Astrocyte of the spinal cord (primary cell): ENCODE data around the gene LPP.

ENCODE experiments used
- DNase-seq: peaks from one replicate; pipeline ENCODE4 v3.0.0; 2011; ENCODE audit warnings: low read depth, low spot score
- H3K4me3 ChIP-seq: 2 replicates; pipeline ENCODE4 v1.5.1; 2011; ENCODE audit warnings: low read depth, mild to moderate bottlenecking, low read length, moderate library complexity
- CTCF ChIP-seq: IDR thresholded peaks from 2 replicates; pipeline ENCODE4 v1.5.1; 2012; ENCODE audit warnings: low read depth, mild to moderate bottlenecking, low read length, inconsistent platforms
- in situ Hi-C: cut with HindIII; loops from 2 replicates; pipeline ENCODE4 v1.10.0; 2017; ENCODE audit warnings: low sequenced_read_pairs

The LPP gene

GRCh38 chr3:188185717-188186251 is 31.8 kb downstream of the LPP start:
- no peak for TF ChIP-seq CTCF
- peak; percentile 42 for DNase-seq
- in situ Hi-C loops: no loop called here
- H3K4me3 ChIP-seq: no peak overlapping the region

- in situ Hi-C loops: no loop called here
- TF ChIP-seq CTCF: no peak
- no peak overlapping the region for H3K4me3 ChIP-seq
- DNase-seq: no peak
Measured at GRCh38 chr3:188187053-188187452, 33.1 kb downstream of the LPP start.

DNA sequence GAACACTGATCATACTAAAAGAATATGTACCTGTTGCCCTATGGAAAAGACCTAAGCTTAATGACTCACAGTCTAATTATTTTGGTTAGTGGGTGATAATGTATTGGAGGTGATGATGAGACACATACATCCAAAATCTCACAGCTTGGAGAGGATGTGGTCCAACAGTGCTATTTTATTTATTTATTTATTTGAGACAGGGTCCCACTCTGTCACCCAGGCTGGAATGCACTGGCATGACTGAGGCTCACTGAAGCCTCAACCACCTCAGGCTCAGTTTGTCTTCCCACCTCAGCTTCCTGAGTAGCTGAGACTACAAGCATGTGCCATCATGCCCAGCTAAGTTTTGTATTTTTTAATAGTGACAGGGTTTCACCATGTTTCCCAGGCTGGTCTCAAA is 35.0 kb downstream of the LPP start:
- no peak for DNase-seq
- no peak for TF ChIP-seq CTCF
- no peak overlapping the region for H3K4me3 ChIP-seq
- in situ Hi-C loops: no loop called here

DNA sequence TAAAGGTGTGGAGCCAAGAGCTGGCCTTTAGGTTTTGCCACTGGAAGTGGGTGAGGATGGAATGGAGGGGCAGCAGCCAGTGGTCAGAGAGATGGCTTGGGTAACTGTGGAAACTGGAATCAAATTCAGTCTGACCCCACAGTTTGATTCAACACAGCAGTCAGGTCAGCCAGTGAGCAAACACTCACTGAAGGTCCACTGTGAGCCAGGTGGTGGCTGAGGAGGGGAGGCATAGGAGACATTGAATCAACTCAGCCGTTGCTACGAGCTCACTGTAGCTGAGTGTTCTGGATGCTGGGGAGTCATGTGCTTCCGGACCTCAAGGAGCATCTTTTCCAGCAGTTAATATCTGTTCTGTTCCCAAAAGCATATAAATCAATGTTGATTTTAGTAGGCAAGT is 37.5 kb downstream of the LPP start:
- no peak for TF ChIP-seq CTCF
- no peak for DNase-seq
- in situ Hi-C loops: no loop called here
- H3K4me3 ChIP-seq: no peak overlapping the region

DNA sequence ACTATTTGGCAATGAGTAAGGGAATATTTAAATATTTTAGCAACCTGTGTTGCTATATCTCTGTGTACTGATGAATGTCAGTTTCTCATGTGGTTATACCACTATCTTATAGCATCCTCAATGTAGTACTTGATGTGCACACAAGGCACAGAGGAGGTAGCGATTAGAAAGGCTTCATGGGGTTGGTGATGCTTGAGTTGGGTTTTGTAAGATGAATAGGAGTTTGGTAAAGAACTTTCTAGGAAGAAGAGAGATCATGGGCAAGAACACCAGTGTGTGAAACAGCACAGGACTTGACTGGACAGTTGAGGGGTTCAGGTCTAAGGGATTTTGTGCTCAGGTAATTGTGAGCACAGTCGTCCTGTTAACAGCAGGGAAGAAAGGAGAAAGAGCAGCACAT is 38.1 kb downstream of the LPP start:
- in situ Hi-C loops: no loop called here
- DNase-seq: no peak
- no peak for TF ChIP-seq CTCF
- no peak overlapping the region for H3K4me3 ChIP-seq

GRCh38 chr3:188194332-188194731 is 40.4 kb downstream of the LPP start:
- no peak for TF ChIP-seq CTCF
- in situ Hi-C loops: no loop called here
- peak; percentile 74 for DNase-seq
- no peak overlapping the region for H3K4me3 ChIP-seq
